Measurements from ENCODE around the gene SUSD5.

GRCh38 chr3:33233884-33234283 lies 15.3 kb upstream of the SUSD5 start:
- TF ChIP-seq CEBPB (IDR thresholded peaks at IDR 0.05; ENCODE audit: low read depth, low read length): no peak
- TF ChIP-seq CTCF (conservative IDR thresholded peaks at IDR 0.05; ENCODE audit: low read depth, low read length): no peak
- TF ChIP-seq POLR2A (IDR thresholded peaks at IDR 0.05; ENCODE audit: low read depth, low read length): no peak

Measured in IMR-90 (cell line).